Body of pancreas (tissue), 4 donors: Measurements from ENCODE around the gene ZNF837.

Experiments
- POLR2A ChIP-seq, 3 donors: fragments of 450-650 bp; IDR thresholded peaks; one replicate each; pipeline ENCODE4 v1.6.1; 2016; ENCODE audit warnings: antibody characterized with exemption in 3 of 3, mild to moderate bottlenecking in 2 of 3
- TF ChIP-seq, protein P1 (sequence below), 7 experiments: fragments of 450-650 bp in 4 of 7; fragments of 200-600 bp in 3 of 7; sonication (generic) in 3 of 7; IDR thresholded peaks; one replicate each; pipeline ENCODE4 v1.5.1; 2016 to 2019; ENCODE audit warnings: antibody characterized with exemption in 7 of 7

DNA sequence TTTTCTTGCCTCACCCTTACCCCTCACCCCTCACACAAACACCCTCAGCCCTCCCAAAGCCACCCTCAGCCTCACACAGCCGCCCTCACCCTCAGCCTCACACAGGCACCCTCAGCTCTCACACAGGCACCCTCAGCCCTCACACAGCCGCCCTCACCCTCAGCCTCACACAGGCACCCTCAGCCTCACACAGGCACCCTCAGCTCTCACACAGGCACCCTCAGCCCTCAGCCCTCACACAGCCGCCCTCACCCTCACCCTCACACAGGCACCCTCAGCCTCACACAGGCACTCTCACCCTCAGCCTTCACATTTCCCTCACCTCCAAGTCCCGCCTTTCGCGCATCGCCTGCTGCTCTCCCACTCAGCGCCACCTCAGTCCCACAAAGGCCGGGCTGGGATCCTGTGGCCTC is 54.3 kb downstream of the ZNF837 start:
- no peak for TF ChIP-seq POLR2A (IDR thresholded peaks at IDR 0.05)
- TF ChIP-seq, protein P1, sequence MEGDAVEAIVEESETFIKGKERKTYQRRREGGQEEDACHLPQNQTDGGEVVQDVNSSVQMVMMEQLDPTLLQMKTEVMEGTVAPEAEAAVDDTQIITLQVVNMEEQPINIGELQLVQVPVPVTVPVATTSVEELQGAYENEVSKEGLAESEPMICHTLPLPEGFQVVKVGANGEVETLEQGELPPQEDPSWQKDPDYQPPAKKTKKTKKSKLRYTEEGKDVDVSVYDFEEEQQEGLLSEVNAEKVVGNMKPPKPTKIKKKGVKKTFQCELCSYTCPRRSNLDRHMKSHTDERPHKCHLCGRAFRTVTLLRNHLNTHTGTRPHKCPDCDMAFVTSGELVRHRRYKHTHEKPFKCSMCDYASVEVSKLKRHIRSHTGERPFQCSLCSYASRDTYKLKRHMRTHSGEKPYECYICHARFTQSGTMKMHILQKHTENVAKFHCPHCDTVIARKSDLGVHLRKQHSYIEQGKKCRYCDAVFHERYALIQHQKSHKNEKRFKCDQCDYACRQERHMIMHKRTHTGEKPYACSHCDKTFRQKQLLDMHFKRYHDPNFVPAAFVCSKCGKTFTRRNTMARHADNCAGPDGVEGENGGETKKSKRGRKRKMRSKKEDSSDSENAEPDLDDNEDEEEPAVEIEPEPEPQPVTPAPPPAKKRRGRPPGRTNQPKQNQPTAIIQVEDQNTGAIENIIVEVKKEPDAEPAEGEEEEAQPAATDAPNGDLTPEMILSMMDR (IDR thresholded peaks at IDR 0.05): no peak
